ENCODE measurements around the gene AIF1.

DNA sequence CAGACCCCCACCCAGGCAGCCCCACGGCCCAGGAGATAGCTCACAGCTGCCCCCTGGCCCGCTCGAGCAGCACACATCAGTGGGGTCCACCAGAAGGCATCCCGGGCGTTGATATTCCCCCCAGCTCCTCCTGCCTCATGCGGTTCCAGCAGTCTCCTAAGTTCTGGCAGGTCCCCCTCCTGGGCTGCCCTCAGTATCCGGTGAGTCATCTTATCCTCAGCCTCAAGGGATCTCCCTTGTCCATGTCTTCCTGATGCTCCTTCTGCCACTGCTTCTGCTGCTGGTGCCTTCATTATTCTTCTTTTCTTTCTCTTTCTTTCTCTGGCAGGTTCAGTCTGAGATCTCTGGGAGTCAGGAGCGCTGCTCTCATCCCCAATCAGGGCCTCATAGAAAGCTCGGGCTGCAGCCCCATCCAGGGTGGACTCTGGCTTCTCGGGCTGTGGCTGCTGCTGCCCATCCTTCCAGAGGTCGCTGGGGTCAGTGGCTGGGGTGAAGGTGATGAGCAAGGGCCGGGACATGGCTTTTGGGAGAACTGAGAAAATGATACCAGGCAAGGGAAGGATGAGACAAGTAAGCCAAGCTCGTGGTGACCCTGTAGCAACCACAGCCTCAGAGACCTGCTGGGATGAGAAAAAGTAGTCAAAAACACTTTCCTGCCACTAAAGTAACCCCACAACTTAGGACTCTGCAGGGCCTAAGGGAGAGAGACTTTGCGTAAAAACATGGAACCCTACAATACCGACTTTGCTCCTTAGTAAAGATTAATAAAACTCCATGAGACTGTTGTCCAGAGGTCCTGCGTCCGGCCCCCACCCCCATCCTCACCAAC is 49.1 kb downstream of the AIF1 start:
- TF ChIP-seq, protein P1, sequence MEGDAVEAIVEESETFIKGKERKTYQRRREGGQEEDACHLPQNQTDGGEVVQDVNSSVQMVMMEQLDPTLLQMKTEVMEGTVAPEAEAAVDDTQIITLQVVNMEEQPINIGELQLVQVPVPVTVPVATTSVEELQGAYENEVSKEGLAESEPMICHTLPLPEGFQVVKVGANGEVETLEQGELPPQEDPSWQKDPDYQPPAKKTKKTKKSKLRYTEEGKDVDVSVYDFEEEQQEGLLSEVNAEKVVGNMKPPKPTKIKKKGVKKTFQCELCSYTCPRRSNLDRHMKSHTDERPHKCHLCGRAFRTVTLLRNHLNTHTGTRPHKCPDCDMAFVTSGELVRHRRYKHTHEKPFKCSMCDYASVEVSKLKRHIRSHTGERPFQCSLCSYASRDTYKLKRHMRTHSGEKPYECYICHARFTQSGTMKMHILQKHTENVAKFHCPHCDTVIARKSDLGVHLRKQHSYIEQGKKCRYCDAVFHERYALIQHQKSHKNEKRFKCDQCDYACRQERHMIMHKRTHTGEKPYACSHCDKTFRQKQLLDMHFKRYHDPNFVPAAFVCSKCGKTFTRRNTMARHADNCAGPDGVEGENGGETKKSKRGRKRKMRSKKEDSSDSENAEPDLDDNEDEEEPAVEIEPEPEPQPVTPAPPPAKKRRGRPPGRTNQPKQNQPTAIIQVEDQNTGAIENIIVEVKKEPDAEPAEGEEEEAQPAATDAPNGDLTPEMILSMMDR (IDR thresholded peaks at IDR 0.05), result no peak
- no peak for TF ChIP-seq POLR2A (IDR thresholded peaks at IDR 0.05)
